ENCODE data around the gene LDHD.

LDHD gene

DNA sequence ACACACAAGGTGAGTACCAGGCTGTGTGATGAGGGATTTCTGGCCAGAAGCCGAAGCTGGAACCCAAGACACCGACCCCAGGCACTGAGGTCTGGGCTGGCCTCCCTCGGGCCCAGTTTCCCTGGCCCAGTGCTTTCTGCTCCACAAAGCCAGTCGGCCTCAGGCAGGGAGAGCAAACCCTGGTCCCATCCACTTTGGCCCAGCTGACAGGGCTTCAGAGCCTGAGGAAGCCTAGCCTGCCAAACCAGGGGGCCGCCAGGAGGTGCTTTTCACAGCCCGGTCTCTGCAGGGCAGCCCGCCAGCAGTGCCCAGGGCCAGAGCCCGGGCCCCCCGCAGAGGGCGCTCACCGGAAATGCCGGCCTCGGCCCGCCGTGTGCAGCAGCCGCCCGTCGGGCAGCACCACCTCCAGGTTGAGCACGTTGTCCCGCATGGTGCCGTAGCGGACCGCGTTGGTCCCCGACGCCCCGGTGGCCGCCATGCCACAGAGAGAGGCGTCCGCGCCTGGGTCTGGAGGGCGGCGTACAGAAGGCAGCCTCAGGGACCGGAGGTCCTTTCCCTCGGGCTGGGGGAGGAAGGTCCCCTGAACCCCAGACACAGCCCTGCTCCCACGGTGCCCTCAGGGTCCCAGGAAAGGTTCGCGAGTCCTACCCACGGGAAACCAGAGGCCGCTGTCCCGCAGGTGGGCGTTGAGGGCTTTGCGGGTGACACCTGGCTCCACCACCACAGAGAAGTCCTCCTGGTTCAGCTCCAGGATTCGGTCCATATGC is 2.2 kb downstream of the LDHD start:
- DNase-seq, result no peak

DNA sequence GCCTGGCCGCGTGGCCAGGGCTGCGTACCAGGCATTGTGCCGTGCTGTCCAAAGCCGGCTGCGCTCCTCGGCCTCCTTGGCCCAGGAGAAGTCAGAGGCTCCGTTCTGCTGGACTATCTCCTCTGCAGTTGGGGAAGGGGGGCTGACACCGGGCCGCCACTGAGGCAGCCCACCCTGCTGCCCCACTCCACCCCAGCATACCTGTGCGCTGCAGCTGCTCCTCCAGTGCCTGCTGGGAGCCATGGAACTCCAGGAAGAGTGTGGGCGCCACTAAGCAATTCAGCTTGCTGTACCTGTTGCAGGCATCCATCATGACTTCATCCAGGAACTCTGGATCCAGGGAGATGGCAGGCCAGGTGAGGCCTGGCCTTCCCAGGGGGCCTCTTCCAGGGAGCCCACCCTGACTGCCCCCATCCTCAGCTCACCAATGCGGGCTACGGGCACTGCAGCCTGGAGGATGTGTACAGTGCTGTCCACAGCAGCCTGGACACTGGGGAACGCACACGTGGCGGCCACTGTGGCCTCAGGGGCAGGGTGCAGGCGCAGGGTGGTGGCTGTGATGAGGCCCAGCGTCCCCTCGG is 2.9 kb downstream of the LDHD start:
- no peak for DNase-seq

DNA sequence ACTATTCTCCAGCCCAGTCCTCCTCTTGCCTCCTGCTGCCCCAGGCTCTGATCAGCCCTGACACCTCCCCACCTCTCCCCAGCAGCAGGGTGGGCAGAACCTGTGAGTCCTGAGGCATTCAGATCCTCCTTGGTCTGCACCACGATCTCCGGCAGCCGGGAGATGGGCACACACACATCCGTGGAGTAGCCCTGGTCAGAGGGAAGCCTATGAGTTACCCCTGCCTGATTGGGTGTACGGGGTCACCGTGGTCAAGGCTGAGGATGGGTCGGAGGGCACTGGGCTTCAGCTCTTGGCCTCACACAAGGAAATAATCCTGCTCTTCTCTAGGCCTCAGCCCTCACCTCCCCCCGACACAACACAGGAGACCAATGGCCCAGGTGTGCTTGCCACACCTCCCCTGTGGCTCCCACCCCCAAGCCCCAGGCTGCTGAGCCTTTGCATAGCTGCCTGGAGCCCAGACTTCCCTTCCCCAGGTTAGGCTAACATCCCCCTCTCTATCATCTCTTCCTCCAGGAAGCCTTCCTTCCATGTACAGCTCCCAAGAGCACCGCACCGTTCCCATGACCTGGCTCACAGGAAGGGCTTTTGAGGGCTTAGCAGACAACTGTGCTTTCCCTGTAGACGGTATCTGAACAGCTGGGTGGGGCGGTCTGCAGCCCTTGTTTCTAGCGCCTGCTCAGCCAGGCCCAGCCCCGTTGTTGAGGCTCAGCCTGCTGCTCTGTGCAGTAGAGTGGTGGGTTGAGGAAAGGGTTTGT is 3.7 kb downstream of the LDHD start:
- peak; percentile 80 for DNase-seq

DNA sequence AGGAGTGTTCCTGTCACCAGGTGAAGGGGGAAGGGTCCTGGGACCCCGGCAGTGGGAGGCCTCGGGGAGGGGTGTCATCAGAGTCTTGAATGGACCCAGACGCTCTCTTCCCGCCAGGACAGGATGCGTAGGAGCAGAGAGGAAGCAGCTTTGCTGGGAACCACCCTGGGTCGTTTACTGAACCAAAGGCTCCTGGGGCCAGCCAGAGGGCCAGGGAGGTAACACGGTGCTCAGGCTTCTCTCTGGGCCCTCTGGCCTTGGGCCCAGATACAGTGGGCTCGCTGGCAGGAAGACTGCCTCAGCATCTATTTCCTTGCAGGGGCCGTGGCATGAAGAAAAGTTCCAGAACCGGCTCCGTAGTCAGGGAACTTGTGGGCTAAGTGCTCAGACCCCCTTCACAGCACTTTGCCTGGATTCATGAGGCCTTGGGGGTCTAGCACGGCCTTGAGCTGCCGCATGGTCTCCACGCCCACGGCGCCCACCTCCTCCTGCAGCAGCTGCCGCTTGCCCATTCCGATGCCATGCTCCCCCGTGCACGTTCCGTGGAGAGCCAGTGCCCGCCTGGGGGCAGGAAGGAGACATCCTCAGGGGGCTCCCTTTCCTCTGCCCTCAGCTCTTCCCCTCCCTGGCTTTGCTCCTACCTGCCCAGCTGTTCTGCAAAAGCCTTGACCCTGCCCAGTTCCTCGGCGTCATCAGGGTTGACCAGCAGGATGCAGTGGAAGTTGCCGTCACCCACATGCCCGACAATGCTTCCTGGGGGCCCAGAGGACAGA is 4.4 kb downstream of the LDHD start:
- peak; percentile 46 for DNase-seq

DNA sequence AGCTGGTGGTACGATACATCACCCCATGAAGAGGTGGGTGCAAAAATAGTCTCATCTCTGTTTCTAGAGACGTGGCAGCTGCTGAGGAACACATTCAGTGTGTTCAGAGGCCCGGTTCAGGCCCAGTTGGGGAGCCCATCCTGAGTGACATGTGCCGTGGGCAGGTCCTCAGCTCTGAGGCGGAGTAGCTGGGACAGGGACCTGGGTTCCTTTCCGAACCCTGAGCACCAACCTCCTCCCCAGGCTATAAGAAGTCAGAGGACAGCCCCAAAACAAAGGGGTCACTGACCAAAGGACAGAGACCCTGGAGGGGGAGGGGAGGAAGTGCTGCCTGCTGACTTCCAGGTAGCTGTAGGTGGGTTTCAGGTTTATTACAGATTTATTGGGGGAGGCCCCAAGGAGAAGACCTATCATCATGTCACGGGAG is 5.1 kb downstream of the LDHD start:
- DNase-seq, result no peak

DNA sequence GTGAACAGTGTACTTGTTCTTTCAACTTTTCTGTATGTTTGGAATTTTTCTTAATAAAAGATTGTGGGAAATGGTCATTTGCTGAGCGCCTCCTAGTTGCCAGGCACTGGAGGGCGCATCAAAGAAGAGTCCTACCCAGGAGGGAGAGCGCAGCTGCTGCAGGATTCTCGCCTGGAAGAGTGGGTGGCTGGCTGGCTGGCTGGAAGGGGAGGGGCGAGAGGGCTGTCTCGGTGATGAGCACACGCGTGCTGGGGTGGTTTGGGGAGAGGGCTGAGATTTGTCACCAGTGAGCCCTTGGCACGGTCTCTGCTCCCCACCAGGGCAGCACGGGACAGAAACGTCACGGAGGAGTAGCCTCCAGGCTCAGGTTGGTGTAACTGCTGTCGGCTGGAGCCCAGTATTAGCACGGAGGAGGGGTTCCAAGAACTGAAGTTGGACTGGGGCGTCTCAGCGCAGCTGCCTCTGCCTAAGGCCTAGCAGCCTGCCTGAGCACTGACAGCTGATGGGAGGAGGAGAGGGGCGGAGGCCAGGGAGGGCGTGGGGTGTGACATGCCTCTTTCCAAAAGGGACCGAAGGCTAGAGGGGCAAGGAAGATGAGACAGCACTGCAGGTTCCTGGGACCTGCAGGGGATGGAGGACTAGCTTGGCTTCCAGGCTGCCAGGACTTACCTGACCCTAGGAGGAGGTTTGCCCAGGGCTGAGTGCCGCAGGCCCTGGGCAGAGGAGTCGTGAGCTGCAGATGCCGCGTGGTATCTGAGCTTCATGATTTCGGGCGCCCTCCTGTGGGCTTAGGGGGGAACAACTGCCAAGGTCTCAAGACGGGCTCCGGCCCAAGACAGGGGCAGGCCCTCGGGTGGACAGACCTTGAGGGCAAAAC is 5.7 kb downstream of the LDHD start:
- peak; percentile 95 for DNase-seq

DNA sequence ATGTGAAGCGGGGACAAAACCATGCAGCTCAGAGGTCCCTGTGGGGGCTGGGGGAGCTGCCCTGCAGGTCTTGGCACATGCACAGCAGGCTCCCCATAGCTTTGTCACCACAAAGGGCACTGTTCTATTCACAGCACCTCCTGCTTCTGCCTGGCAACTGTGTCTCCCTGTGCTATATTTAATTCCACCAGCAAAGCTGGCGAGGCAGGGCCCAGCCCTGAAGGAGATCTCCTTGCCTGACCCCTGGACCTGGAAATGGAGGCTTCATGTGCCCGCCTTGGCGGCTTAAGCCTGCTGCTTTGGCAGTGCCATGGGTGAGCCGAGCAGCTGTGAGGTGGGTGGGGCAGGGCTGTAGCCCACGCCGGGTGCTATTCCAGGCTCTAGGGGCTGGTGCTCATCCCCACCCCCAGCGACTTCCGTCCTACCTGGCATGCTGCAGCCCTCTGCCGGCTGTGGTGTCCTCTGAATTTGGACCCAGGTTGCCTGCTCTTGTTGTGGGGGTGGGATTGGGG is 6.8 kb downstream of the LDHD start:
- DNase-seq, result peak; percentile 64

DNA sequence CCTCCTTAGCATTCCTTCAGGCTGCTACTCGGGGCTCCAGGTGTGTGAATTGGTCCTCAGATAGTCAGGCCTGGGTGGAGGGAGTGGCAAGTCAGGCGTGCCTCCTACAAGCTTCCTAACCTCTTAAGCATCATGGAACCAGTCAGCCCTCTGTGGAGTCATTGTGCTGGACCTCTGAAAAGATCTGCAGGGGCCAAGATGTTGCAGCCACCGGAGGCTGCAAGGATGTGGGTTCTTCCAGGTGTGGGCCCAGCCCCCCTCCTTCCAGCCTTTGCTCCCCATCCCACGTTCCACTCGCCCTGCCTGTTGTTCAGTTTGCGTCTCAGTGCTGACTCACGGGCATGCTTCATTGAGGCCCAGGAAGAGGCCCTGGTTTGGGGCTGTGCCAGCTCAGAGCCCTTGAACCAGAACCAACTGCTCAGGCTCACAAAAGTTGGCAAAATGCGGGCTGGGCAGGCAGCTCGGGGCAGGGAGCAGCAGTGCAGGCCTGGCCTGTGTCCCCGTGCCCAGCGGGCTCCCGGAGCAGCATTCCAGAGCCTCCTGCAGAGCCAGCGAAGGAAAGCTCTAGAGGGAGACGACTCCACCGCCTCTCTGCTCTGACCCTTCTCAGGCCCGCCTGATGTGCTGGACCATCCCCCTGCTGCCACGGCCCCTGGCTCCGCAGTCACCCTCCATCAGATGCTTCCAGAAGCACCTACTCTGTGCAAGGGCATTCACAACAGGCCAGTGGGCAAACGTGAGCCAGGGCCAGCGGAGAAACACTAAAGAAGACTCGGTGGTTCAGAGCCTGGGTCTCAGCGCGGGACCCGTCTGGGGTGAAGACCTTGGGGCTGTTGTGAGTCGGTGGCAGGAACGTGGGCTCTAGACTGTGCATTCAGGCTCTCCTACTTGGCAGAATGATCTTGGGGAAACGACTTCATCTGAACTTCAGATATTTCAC is 7.5 kb downstream of the LDHD start:
- DNase-seq, result peak; percentile 94

DNA sequence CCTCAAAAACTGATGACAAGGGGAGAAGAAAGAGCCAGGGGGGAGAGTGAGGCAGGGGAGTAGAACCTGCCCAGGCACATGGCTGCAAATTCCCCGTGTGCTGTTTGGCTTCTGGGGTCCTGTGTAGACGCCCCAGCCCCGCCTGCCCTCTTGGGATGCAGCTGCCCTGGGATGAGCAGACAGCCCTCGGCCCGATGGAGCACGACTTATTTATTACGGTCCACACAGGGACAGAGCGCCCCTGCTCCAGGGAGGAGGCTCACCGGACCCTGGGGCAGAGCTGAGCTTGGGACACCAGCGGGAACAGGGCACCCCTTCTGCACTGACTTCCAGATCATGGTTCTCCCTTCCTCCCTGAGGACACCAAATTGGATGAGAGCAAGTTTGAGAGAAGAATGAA is 9.1 kb downstream of the LDHD start:
- DNase-seq, result no peak

DNA sequence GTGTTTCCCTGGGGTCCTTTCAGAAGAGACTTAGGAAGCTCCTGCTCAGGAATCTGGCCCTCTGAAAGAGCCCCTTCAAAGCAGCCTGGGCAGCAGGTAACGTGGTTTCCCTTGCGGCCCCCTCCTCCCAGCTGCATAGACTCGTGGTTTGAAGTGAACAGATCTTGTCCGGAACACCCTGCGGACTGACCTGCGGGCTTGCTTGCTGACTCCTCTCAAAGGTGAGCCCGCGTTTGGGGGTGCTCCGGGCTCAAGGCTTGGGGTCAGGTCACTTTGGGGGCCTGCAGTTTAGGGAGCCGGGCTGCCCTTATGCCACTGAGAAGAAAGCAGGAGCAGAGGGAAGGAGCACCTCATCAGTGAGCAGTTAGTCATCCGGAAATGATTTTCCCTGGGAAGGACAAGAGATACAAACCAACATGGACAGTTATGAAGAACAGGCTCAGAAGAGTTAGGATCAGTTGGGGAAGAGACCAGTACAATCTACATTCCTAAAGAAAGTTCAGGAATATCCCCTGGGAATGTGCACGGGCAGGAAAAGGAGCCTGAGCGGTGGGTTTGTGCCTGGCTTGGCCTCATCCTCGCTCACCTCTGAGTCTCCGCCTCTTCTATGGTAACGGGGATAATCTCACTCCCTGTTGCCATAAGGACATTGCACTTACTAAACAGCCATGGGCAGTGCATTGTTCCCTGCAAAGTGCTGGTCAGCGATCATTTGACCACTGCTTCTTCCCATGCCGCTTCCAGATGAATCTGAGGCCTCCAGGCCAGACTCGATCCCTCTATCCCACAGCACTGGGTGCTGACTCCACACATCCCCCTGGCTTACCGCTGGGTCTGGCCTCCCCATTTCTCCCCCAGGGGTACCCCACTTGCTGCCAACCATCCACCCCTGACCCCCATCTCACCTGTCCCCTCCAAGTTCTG is 10.0 kb downstream of the LDHD start:
- DNase-seq, result no peak

DNA sequence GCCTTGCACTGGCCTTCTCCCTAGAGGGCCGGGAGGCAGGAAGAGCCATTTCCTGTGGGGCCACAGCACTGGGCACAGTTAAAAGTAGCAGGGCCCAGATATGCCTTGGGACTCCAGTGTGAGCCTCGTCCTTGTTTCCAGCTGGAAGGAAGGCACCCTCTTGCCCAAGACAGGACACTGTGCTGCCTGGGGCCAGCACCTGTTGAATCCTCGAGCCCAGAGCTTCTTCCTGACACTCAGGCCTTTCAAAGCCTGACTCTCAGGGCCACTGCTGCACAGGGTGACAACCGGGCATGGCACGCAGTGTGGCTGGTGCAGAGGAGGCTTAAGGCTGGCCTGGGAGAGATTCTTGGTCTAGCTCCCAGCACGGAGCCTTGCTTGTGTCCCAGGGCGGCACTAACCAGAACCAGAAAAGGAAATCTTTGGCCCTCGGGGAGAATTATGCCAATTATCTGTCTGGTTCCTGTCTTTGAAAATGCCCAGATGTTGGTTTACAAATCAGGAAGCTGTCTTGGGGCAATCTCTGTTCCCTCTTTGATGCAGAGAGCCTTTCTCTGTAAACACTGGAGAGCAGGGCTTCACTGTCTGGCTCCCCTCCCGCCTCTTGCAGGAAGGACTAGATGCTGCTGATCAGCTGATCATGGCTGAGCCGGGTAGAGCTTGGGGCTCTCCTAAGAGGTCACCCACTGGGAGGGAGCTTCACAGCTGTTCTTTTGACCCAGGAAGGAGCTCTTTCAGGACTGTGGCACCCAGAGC is 11.1 kb downstream of the LDHD start:
- DNase-seq, result peak; percentile 66

DNA sequence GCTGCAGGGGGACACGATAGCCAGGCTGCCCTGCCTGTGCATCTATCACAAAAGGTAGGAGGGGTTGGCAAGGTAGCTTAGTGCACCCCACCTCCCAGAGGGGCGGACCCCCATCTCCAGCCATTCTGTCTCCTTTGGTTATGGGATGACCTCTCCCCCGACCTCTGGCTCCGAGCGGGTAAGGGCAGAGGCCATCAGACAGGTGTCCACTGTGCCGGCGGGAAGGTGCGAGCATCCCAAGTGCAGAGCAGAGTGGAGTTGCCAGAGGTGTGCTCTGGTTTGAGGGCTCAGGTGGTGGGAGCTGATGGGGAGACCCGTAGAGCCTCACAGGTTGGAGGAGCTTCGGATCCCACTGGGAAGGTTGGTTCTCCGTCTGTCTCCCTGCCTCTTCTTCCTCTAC is 11.7 kb downstream of the LDHD start:
- DNase-seq, result no peak

DNA sequence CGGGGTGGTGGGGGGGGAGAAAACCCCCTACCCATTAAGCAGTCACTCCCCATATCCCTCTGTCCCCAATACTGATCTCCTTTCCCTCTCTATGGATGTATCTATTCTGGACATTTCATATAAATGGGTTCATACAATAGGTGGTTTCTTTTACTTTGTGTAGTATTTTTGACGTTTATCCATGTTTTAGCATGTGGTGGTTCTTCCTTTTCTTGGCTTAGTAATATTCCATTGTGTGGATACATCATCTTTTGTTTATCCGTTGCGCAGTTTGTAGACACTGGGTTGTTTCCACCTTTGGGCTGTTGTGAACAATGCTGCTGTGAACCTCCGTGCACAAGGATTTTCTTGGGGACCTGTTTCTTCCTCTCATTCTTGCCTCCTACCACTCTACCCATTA is 12.6 kb downstream of the LDHD start:
- no peak for DNase-seq

DNA sequence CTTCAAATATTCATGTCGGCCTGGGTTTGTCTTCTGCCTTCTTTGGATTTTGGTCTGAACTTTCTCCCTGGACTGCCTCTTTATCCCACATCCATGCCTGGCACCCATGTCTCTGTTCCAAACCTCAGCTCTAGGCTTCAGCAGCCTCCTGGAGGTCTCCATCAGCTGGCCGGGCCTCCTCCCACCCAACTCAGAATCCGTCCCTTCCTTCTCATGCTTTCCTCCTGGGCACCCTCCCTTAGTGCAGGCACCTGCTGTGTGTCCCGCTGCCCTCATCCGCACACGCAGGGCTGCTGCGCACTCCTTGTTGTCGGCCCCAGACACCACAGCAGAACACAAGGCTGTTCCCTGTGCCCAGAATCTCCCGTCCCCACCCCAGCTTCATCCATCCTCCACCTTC is 14.0 kb downstream of the LDHD start:
- no peak for DNase-seq

DNA sequence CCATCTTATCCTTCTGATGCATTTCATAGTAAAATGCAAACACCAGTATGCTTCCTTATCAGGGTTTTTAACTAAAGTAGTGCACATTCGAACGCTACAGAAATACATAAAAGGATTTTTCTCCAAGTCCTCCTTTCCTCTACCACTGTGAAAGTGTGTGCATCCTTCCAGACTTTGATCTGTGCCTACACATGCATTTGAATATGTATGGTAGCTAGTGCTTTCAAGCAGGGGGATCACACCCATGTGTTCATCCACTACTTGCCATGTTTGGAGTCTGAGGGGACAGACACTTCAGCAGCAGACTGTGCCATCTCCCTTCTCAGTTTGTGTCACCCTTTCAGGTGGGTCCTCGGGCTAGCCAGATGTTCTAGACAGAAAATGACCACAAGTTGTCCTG is 14.9 kb downstream of the LDHD start:
- peak; percentile 0 for DNase-seq

DNA sequence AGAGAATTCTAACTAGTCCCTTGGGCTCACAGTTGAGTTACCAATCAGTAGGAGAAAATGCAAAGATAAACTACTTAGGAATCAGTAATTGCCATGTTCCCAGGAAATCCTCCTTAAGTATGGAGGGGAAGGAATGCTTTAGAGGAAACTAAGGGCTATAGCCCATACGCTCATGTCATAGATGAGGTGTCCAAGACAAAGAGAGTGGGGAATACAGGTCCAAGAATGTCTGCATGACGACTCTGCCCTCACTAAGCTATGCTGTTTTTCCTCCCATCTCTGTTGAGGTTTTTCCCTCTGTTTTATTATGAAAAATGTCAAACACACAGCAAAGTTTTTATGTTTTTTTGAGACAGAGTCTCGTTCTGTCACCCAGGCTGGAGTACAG is 16.0 kb downstream of the LDHD start:
- DNase-seq, result no peak

DNA sequence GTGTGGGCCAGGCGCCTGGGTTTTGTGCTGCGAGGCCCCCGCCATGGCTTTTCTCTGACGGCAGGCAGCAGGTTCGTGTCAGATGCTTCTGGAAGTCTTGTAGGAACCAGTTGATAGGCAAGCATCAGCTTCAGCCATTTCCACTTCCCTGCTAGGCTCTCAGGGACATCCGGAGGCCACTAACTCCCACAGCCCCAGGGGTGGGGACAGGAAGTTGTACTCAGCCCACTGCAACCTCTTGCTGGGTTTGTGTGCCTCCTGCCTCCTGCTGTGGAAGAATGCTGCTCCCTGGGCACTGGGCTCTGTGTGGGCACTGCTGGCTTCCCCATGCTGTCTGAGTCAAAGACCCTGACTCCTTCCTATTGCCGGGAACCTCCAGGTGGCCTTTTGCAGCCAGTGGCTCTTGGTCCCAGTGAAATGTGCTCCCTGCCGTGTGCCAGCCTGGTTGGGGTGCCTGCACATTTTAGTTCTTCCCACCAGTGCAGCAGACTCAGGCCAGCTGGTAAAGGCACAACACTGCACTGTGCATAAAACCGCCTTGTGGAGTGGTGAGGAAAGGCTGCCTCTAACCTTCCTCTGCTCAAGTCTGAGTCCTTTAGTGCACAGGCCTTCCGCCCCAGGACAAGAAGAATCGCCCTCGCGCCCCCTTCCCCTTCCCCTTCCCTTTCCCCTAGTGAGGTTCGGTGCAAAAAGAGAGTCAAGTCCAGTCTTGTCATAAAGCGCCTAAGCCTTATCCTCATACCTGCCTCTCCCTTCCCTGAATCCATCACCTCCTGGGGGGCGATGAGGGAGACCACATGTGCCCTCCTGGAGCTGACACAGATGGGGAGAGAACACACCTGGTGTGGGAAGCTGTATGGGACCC is 16.6 kb downstream of the LDHD start:
- DNase-seq, result peak; percentile 73

DNA sequence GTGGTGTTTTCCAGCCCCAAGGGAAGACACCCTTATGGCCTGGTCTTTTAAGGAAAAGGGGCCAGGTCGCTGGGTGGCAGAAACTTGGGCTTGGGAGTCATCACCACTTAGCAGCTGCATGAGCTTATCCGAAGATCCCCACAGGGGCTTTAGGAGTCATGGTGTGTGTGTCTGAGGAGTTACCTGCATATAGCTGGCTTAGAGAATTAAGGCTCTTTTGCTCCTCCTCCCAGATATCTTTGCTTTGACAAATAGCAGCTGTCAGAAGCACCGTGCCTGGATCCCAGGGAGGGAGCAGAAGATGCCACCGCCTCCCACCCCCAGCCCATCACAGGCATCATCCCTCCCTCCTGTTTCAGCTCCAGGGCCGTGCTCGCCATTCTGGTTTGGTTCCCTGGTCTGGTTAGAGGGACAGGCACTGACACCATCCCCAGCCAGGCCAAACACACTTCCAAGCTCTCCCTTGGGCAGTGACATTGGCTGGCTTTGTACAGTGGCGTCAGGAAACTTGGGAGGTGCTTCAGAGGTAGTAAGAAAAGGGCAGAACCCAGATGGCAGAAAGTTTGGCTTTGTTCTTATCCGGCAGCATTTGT is 17.4 kb downstream of the LDHD start:
- no peak for DNase-seq
